ENCODE data around the gene SETD2.

SETD2 gene

GRCh38 chr3:46971151-46971550 lies 192.8 kb downstream of the SETD2 start:
- peaks cover 0 to 8% of the 10 kb centered on the region in 2 donors for H3K36me3 ChIP-seq (ENCODE audit: control insufficient read depth in 1 of 2, insufficient read depth in 2 of 2, low read length in 2 of 2)
- H3K9ac ChIP-seq (ENCODE audit: low read depth in 1 of 2, low read length in 2 of 2): no peak overlapping the region
- no peak overlapping the region for H3K27ac ChIP-seq (ENCODE audit: low read depth, low read length)
- H3K4me3 ChIP-seq (ENCODE audit: low read depth in 1 of 2, low read length in 2 of 2): peak overlapping the region; percentile 0 to 19
- H3K4me1 ChIP-seq (ENCODE audit: control insufficient read depth in 1 of 2, insufficient read depth in 2 of 2, low read length in 2 of 2): peaks cover 68 to 71% of the 10 kb centered on the region in 2 donors
- no peaks in the 10 kb centered on the region for H3K9me3 ChIP-seq (ENCODE audit: control insufficient read depth in 1 of 2, low read length in 2 of 2)
- no peaks in the 10 kb centered on the region for H3K27me3 ChIP-seq (ENCODE audit: control insufficient read depth in 1 of 2, insufficient read depth in 2 of 2, low read length in 2 of 2)

GRCh38 chr3:46970391-46971091 lies 193.4 kb downstream of the SETD2 start:
- peaks cover 0 to 10% of the 10 kb centered on the region in 2 donors for H3K36me3 ChIP-seq (ENCODE audit: control insufficient read depth in 1 of 2, insufficient read depth in 2 of 2, low read length in 2 of 2)
- H3K4me1 ChIP-seq (ENCODE audit: control insufficient read depth in 1 of 2, insufficient read depth in 2 of 2, low read length in 2 of 2): peaks cover 72 to 76% of the 10 kb centered on the region in 2 donors
- H3K9ac ChIP-seq (ENCODE audit: low read depth in 1 of 2, low read length in 2 of 2): no peak overlapping the region
- H3K27ac ChIP-seq (ENCODE audit: low read depth, low read length): peak overlapping the region; percentile 30
- peak overlapping the region; percentile 0 to 19 for H3K4me3 ChIP-seq (ENCODE audit: low read depth in 1 of 2, low read length in 2 of 2)
- no peaks in the 10 kb centered on the region for H3K27me3 ChIP-seq (ENCODE audit: control insufficient read depth in 1 of 2, insufficient read depth in 2 of 2, low read length in 2 of 2)
- no peaks in the 10 kb centered on the region for H3K9me3 ChIP-seq (ENCODE audit: control insufficient read depth in 1 of 2, low read length in 2 of 2)

- Histone ChIP-seq H3K36me3 (ENCODE audit: control insufficient read depth in 1 of 2, insufficient read depth in 2 of 2, low read length in 2 of 2) (peaks cover 0 to 14% of the 10 kb centered on the region in 2 donors), H3K27me3 (ENCODE audit: control insufficient read depth in 1 of 2, insufficient read depth in 2 of 2, low read length in 2 of 2) (no peaks in the 10 kb centered on the region), H3K27ac (ENCODE audit: low read depth, low read length) (no peak overlapping the region), H3K9me3 (ENCODE audit: control insufficient read depth in 1 of 2, low read length in 2 of 2) (no peaks in the 10 kb centered on the region), H3K4me3 (ENCODE audit: low read depth in 1 of 2, low read length in 2 of 2) (no peak overlapping the region), H3K4me1 (ENCODE audit: control insufficient read depth in 1 of 2, insufficient read depth in 2 of 2, low read length in 2 of 2) (peaks cover 67 to 68% of the 10 kb centered on the region in 2 donors), H3K9ac (ENCODE audit: low read depth in 1 of 2, low read length in 2 of 2) (peak overlapping the region in 1 of 2 donors; percentile 18)
Measured at GRCh38 chr3:46968783-46969428, 195.0 kb downstream of the SETD2 start.

- no peak overlapping the region for H3K27ac ChIP-seq (ENCODE audit: low read depth, low read length)
- peaks cover 3 to 20% of the 10 kb centered on the region in 2 donors for H3K36me3 ChIP-seq (ENCODE audit: control insufficient read depth in 1 of 2, insufficient read depth in 2 of 2, low read length in 2 of 2)
- no peak overlapping the region for H3K4me3 ChIP-seq (ENCODE audit: low read depth in 1 of 2, low read length in 2 of 2)
- peaks cover 62 to 63% of the 10 kb centered on the region in 2 donors for H3K4me1 ChIP-seq (ENCODE audit: control insufficient read depth in 1 of 2, insufficient read depth in 2 of 2, low read length in 2 of 2)
- no peaks in the 10 kb centered on the region for H3K27me3 ChIP-seq (ENCODE audit: control insufficient read depth in 1 of 2, insufficient read depth in 2 of 2, low read length in 2 of 2)
- H3K9ac ChIP-seq (ENCODE audit: low read depth in 1 of 2, low read length in 2 of 2): no peak overlapping the region
- H3K9me3 ChIP-seq (ENCODE audit: control insufficient read depth in 1 of 2, low read length in 2 of 2): no peaks in the 10 kb centered on the region
Measured at GRCh38 chr3:46966811-46967210, 197.1 kb downstream of the SETD2 start.

All from duodenal mucosa (tissue), 2 donors.